Panc1 (cell line): ENCODE measurements around the gene RIPOR2. TPM values are rescaled to one million over a fixed set of nuclear protein-coding genes. Genes with fewer than 3 reads are reported as not detected.

Experiments used
- ATAC-seq: fragments of 200-7000 bp; cut with Tn5 transposase; 2 replicates; pipeline ENCODE4 v1.9.1; 2020; ENCODE audit warnings: mild to moderate bottlenecking, moderate library complexity
- BruUV-seq: library from RNA; stranded (reverse); fragments of 400-500 nt; replicated peaks from 2 replicates; lab custom pipeline; 2021; lab: Mats Ljungman, UMichigan
- CTCF ChIA-PET: fragments of 300-600 bp; sonication (Branson Sonifier 250); formaldehyde crosslinking; loops from one replicate; lab custom pipeline; 2022; ENCODE audit warnings: antibody characterized with exemption; lab: Charles Lee
- POLR2A ChIA-PET: fragments of 300-600 bp; sonication (Branson Sonifier 250); formaldehyde crosslinking; loops from one replicate; lab custom pipeline; 2022; ENCODE audit warnings: antibody characterized with exemption; lab: Charles Lee
- DNase-seq: peaks from one replicate; pipeline ENCODE4 v3.0.0-alpha.2; 2010; ENCODE audit warnings: low read depth, low spot score
- H3K27ac ChIP-seq: 2 replicates; pipeline ENCODE4 v1.5.1; 2011; ENCODE audit warnings: mild to moderate bottlenecking, low read length, inconsistent platforms
- H3K27me3 ChIP-seq: fragments of 200-500 bp; sonication (Bioruptor generic); 2 replicates; pipeline ENCODE4 v1.6.0; 2014; ENCODE audit warnings: low read length, inconsistent platforms; ENCODE audit not compliant: control insufficient read depth, insufficient read depth
- H3K36me3 ChIP-seq: fragments of 200-500 bp; sonication (Bioruptor generic); 2 replicates; pipeline ENCODE4 v1.5.1; 2014; ENCODE audit warnings: inconsistent platforms, mild to moderate bottlenecking, low read length, moderate library complexity; ENCODE audit not compliant: control insufficient read depth, insufficient read depth
- H3K4me1 ChIP-seq: 2 replicates; pipeline ENCODE4 v1.5.1; 2011; ENCODE audit warnings: inconsistent platforms, mild to moderate bottlenecking, low read length, moderate library complexity; ENCODE audit not compliant: control insufficient read depth, insufficient read depth
- H3K4me3 ChIP-seq, 2 experiments: 2 replicates each; pipeline ENCODE4 v1.5.1; 2011 to 2012; ENCODE audit warnings: low read depth in 2 of 2, low read length in 2 of 2, mild to moderate bottlenecking in 2 of 2, inconsistent platforms in 1 of 2, moderate library complexity in 1 of 2
- H3K9me3 ChIP-seq: fragments of 200-500 bp; sonication (Bioruptor generic); 2 replicates; pipeline ENCODE4 v1.5.1; 2014; ENCODE audit warnings: low read depth, mild to moderate bottlenecking, inconsistent platforms, low read length, moderate library complexity; ENCODE audit not compliant: control insufficient read depth, insufficient read depth
- POLR2AphosphoS5 ChIP-seq: IDR thresholded peaks from 2 replicates; pipeline ENCODE4 v1.6.1; 2012; ENCODE audit warnings: mild to moderate bottlenecking, low read depth, low read length, moderate library complexity
- SIN3A ChIP-seq: IDR thresholded peaks from 2 replicates; pipeline ENCODE4 v1.6.1; 2012; ENCODE audit warnings: low read depth, mild to moderate bottlenecking, low read length, moderate library complexity, borderline replicate concordance; ENCODE audit not compliant: insufficient read depth
- TCF7L2 ChIP-seq: IDR thresholded peaks from 2 replicates; pipeline ENCODE4 v1.6.1; 2011; ENCODE audit warnings: mild to moderate bottlenecking, low read depth, low read length, inconsistent platforms
- in situ Hi-C: cut with HindIII; loops from 2 replicates; pipeline ENCODE4 v1.10.0; 2016; ENCODE audit warnings: low sequenced_read_pairs, low pct_unique_long_range_greater_than_20kb
- intact Hi-C: fragments of 100-400 bp; cut with micrococcal nuclease; formaldehyde crosslinking; loops from one replicate; pipeline ENCODE4 v1.10.0; 2022; ENCODE audit not compliant: unreplicated experiment
- total RNA-seq: library from RNA; stranded (reverse); gene quantifications from one replicate; pipeline ENCODE4 v1.2.1, GENCODE V29; 2021; ENCODE audit not compliant: unreplicated experiment
- TF ChIP-seq, protein P1 (sequence below), 2 experiments: IDR thresholded peaks; 2 replicates each; pipeline ENCODE4 v1.6.1; 2011 to 2012; ENCODE audit warnings: low read depth in 2 of 2, control low read depth in 1 of 2, low read length in 1 of 2, mild to moderate bottlenecking in 1 of 2, moderate library complexity in 1 of 2; ENCODE audit not compliant: insufficient read depth in 1 of 2
- TF ChIP-seq, protein P2 (sequence below): fragments of 450-650 bp; IDR thresholded peaks from 2 replicates; pipeline ENCODE4 v1.5.1; 2017; ENCODE audit warnings: mild to moderate bottlenecking

The RIPOR2 gene
- total RNA-seq, 1 experiment from 2014 or later: 0.54 TPM

DNA sequence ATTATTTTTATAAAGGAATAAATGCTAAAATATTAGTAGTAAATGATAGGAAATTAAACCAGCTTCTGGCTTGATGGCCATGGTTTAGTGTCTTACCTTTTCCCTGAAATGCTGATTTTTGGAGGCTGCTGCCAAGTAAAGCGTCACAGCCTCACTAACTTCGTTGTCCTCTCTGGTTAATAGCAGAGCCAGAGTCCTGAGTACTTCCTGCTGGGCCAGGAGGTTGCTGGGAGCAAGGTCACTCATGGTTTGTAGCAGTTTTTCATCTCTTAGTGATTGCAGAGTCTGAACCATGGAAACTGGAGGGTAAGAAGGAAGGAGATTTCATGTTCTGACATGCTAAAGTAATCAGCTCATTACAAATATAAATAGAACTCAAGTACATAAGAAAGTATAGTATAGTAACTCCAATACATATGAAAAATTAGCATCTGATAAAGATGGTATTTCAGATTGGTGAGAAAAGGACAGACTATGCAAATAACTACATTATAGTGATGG, 110.6 kb downstream of the RIPOR2 start:
- Histone ChIP-seq H3K4me1 (no peaks in the 10 kb centered on the region), H3K27me3 (no peaks in the 10 kb centered on the region), H3K36me3 (no peaks in the 10 kb centered on the region), H3K9me3 (no peaks in the 10 kb centered on the region), H3K4me3 (no peak overlapping the region), H3K27ac (no peak overlapping the region)
- in situ Hi-C loops (no loop called here), intact Hi-C loops (no loop called here)
- DNase-seq: no peak
- ATAC-seq: no peak
- no TSS peak for BruUV-seq
- POLR2A ChIA-PET: no interaction called here
- CTCF ChIA-PET: no interaction called here
- TF ChIP-seq SIN3A (no peak), TCF7L2 (no peak), POLR2AphosphoS5 (no peak)
- TF ChIP-seq, protein P1, sequence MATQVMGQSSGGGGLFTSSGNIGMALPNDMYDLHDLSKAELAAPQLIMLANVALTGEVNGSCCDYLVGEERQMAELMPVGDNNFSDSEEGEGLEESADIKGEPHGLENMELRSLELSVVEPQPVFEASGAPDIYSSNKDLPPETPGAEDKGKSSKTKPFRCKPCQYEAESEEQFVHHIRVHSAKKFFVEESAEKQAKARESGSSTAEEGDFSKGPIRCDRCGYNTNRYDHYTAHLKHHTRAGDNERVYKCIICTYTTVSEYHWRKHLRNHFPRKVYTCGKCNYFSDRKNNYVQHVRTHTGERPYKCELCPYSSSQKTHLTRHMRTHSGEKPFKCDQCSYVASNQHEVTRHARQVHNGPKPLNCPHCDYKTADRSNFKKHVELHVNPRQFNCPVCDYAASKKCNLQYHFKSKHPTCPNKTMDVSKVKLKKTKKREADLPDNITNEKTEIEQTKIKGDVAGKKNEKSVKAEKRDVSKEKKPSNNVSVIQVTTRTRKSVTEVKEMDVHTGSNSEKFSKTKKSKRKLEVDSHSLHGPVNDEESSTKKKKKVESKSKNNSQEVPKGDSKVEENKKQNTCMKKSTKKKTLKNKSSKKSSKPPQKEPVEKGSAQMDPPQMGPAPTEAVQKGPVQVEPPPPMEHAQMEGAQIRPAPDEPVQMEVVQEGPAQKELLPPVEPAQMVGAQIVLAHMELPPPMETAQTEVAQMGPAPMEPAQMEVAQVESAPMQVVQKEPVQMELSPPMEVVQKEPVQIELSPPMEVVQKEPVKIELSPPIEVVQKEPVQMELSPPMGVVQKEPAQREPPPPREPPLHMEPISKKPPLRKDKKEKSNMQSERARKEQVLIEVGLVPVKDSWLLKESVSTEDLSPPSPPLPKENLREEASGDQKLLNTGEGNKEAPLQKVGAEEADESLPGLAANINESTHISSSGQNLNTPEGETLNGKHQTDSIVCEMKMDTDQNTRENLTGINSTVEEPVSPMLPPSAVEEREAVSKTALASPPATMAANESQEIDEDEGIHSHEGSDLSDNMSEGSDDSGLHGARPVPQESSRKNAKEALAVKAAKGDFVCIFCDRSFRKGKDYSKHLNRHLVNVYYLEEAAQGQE (IDR thresholded peaks at IDR 0.05; ENCODE audit: insufficient read depth in 1 of 2, low read depth in 2 of 2, low read length in 1 of 2): no peak
- TF ChIP-seq, protein P2, sequence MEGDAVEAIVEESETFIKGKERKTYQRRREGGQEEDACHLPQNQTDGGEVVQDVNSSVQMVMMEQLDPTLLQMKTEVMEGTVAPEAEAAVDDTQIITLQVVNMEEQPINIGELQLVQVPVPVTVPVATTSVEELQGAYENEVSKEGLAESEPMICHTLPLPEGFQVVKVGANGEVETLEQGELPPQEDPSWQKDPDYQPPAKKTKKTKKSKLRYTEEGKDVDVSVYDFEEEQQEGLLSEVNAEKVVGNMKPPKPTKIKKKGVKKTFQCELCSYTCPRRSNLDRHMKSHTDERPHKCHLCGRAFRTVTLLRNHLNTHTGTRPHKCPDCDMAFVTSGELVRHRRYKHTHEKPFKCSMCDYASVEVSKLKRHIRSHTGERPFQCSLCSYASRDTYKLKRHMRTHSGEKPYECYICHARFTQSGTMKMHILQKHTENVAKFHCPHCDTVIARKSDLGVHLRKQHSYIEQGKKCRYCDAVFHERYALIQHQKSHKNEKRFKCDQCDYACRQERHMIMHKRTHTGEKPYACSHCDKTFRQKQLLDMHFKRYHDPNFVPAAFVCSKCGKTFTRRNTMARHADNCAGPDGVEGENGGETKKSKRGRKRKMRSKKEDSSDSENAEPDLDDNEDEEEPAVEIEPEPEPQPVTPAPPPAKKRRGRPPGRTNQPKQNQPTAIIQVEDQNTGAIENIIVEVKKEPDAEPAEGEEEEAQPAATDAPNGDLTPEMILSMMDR: no peak

DNA sequence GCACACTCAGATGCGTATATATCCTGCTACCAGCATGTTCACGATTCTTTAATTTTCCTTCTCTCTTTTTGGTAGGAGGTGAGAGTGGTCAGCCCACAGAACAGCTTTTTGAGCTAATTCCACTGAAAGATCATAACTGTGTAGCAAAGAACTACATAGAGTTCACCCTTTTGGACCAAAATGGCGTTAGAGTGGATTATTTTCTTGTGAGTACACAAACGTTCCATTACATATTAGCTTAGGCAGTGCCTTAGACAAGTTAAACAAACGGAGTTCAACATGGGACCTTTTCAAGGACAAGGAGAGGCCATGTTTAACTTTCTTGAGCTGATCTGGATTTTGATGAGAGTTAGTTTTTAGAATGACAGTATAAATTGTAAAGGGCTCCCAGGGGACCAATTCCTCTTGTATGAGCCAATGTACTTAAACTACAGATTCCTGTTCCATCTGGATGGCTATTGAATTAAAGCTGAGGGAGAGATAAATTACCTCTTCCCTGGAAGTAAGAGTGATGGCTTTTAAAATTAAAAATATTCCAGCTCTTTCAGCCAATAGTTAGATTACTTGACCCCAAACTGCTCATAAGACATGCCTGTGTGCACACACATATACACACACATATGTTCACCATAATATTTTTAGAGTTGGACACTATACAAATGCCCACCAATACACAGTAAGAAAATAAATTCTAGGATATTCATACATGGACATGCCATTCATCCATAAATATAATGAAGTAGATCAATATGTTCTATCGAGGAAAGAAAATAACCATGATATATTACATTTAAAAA, 111.4 kb downstream of the RIPOR2 start:
- ATAC-seq (no peak), DNase-seq (no peak)
- Histone ChIP-seq H3K36me3 (no peaks in the 10 kb centered on the region), H3K27ac (no peak overlapping the region), H3K27me3 (no peaks in the 10 kb centered on the region), H3K9me3 (no peaks in the 10 kb centered on the region), H3K4me3 (no peak overlapping the region), H3K4me1 (no peaks in the 10 kb centered on the region)
- no TSS peak for BruUV-seq
- CTCF ChIA-PET: no interaction called here
- in situ Hi-C loops (no loop called here), intact Hi-C loops (no loop called here)
- POLR2A ChIA-PET: no interaction called here
- TF ChIP-seq, protein P2: no peak
- no peak for TF ChIP-seq SIN3A
- no peak for TF ChIP-seq TCF7L2
